Choroid plexus epithelial cell (primary cell): ENCODE measurements around the gene SCN5A.

Experiments
- DNase-seq: peaks from one replicate; pipeline ENCODE4 v3.0.0-alpha.2; 2010; ENCODE audit warnings: low read depth
- H3K4me3 ChIP-seq: 2 replicates; pipeline ENCODE4 v1.5.1; 2011; ENCODE audit warnings: low read depth, mild to moderate bottlenecking, control low read depth, low read length, moderate library complexity
- CTCF ChIP-seq: conservative IDR thresholded peaks from 2 replicates; pipeline ENCODE4 v1.5.1; 2011; ENCODE audit warnings: low read depth, mild to moderate bottlenecking, control low read depth, inconsistent platforms, low read length, moderate library complexity

Gene SCN5A

GRCh38 chr3:38555926-38556325 is 93.6 kb downstream of the SCN5A start:
- TF ChIP-seq CTCF, result no peak
- H3K4me3 ChIP-seq, result no peak overlapping the region
- no peak for DNase-seq

- no peak for TF ChIP-seq CTCF
- DNase-seq, result no peak
- no peak overlapping the region for H3K4me3 ChIP-seq
Observed at GRCh38 chr3:38555149-38555840, 94.2 kb downstream of the SCN5A start.

GRCh38 chr3:38554127-38554827 is 95.2 kb downstream of the SCN5A start:
- H3K4me3 ChIP-seq, result no peak overlapping the region
- no peak for TF ChIP-seq CTCF
- no peak for DNase-seq

GRCh38 chr3:38553071-38553470 is 96.4 kb downstream of the SCN5A start:
- DNase-seq, result no peak
- no peak overlapping the region for H3K4me3 ChIP-seq
- TF ChIP-seq CTCF, result no peak

- no peak overlapping the region for H3K4me3 ChIP-seq
- no peak for DNase-seq
- no peak for TF ChIP-seq CTCF
Observed at GRCh38 chr3:38552364-38552763, 97.1 kb downstream of the SCN5A start.

- TF ChIP-seq CTCF, result no peak
- no peak for DNase-seq
- no peak overlapping the region for H3K4me3 ChIP-seq
Observed at GRCh38 chr3:38551026-38551832, 98.3 kb downstream of the SCN5A start.
